Activated T-helper 1 cell treated with anti-CD3 and anti-CD28 coated beads, Interleukin-2, amount 50 U/mL, for 16 hours (primary cell): Measurements from ENCODE around the gene TSPAN13.

Experiments used
- DNase-seq, 2 donors: peaks; one replicate each; pipeline ENCODE4 v3.0.0-alpha.2; 2020; ENCODE audit warnings: low read depth in 1 of 2, low spot score in 1 of 2

Gene TSPAN13

GRCh38 chr7:16774294-16774693 is 20.7 kb downstream of the TSPAN13 start:
- no peak for DNase-seq

GRCh38 chr7:16774986-16775385 is 21.4 kb downstream of the TSPAN13 start:
- no peak for DNase-seq

GRCh38 chr7:16776053-16776452 is 22.5 kb downstream of the TSPAN13 start:
- no peak for DNase-seq

GRCh38 chr7:16778476-16778875 is 24.9 kb downstream of the TSPAN13 start:
- no peak for DNase-seq

- DNase-seq, result no peak
Observed at GRCh38 chr7:16779051-16779450, 25.5 kb downstream of the TSPAN13 start.

GRCh38 chr7:16780596-16780995 is 27.0 kb downstream of the TSPAN13 start:
- DNase-seq, result no peak

GRCh38 chr7:16785321-16785720 is 31.8 kb downstream of the TSPAN13 start:
- DNase-seq, result no peak

- no peak for DNase-seq
Observed at GRCh38 chr7:16785846-16786245, 32.3 kb downstream of the TSPAN13 start.

- no peak for DNase-seq
Observed at GRCh38 chr7:16786257-16786656, 32.7 kb downstream of the TSPAN13 start.

- DNase-seq, result no peak
Observed at GRCh38 chr7:16787127-16787526, 33.6 kb downstream of the TSPAN13 start.

GRCh38 chr7:16791071-16791470 is 37.5 kb downstream of the TSPAN13 start:
- DNase-seq, result no peak

GRCh38 chr7:16791905-16792698 is 38.5 kb downstream of the TSPAN13 start:
- no peak for DNase-seq

GRCh38 chr7:16794986-16795385 is 41.4 kb downstream of the TSPAN13 start:
- no peak for DNase-seq

GRCh38 chr7:16795624-16796023 is 42.1 kb downstream of the TSPAN13 start:
- DNase-seq, result no peak

GRCh38 chr7:16801111-16801542 is 47.6 kb downstream of the TSPAN13 start:
- DNase-seq, result no peak

- DNase-seq, result no peak
Observed at GRCh38 chr7:16801579-16801978, 48.0 kb downstream of the TSPAN13 start.

GRCh38 chr7:16803125-16803524 is 49.6 kb downstream of the TSPAN13 start:
- no peak for DNase-seq

- DNase-seq, result no peak
Observed at GRCh38 chr7:16803881-16804673, 50.5 kb downstream of the TSPAN13 start.

- DNase-seq, result no peak
Observed at GRCh38 chr7:16804674-16805439, 51.3 kb downstream of the TSPAN13 start, which contains the start of gene AGR2. Gene AGR2, minus strand, starts transcription at chr7:16804999. Its CDS starts 3,203 bp downstream, at chr7:16801796.

GRCh38 chr7:16805441-16805840 is 51.9 kb downstream of the TSPAN13 start:
- DNase-seq, result no peak

GRCh38 chr7:16810112-16810511 is 56.6 kb downstream of the TSPAN13 start:
- no peak for DNase-seq
